IMR-90 (cell line): ENCODE results near the gene PRKCH. TPM values are rescaled to one million over a fixed set of nuclear protein-coding genes. Genes with fewer than 3 reads are reported as not detected.

Source experiments
- ATAC-seq: fragments of 200-7000 bp; cut with Tn5 transposase; 2 replicates; pipeline ENCODE4 v1.9.1; 2020; ENCODE audit warnings: low read depth, mild to moderate bottlenecking, moderate library complexity
- BruUV-seq: library from RNA; stranded (reverse); fragments of 400-500 nt; replicated peaks from 2 replicates; lab custom pipeline; 2021; lab: Mats Ljungman, UMichigan
- CTCF ChIA-PET: fragments of 300-600 bp; formaldehyde crosslinking; extraction: SDS; loops from one replicate; lab custom pipeline; 2021; ENCODE audit warnings: antibody characterized with exemption; lab: Yijun Ruan, JAX
- POLR2A ChIA-PET: fragments of 300-600 bp; sonication (Branson Sonifier 250); formaldehyde crosslinking; loops from one replicate; lab custom pipeline; 2022; ENCODE audit warnings: antibody characterized with exemption; ENCODE audit not compliant: unreplicated experiment; lab: Charles Lee
- DNase-seq: peaks from one replicate; pipeline ENCODE4 v3.0.0; 2013
- H2AFZ ChIP-seq: replicated peaks from 2 replicates; pipeline ENCODE3; 2013; ENCODE audit warnings: low read length, mild to moderate bottlenecking; ENCODE audit not compliant: poor library complexity
- H2AK5ac ChIP-seq: 2 replicates; pipeline ENCODE4 v1.6.1; 2013; ENCODE audit warnings: low read depth, low read length, inconsistent platforms
- H2AK9ac ChIP-seq: replicated peaks from 2 replicates; pipeline ENCODE3; 2013; ENCODE audit warnings: mild to moderate bottlenecking, low read depth, low read length, moderate library complexity; ENCODE audit not compliant: poor library complexity
- H2BK120ac ChIP-seq: 2 replicates; pipeline ENCODE4 v1.6.1; 2013; ENCODE audit warnings: low read depth, low read length, inconsistent platforms
- H2BK15ac ChIP-seq: 3 replicates; pipeline ENCODE4 v1.6.1; 2013; ENCODE audit warnings: low read depth, low read length, inconsistent platforms
- H2BK20ac ChIP-seq: 2 replicates; pipeline ENCODE4 v1.6.1; 2013; ENCODE audit warnings: low read depth, mild to moderate bottlenecking, inconsistent platforms, low read length, moderate library complexity
- H2BK5ac ChIP-seq: 2 replicates; pipeline ENCODE4 v1.6.1; 2013; ENCODE audit warnings: mild to moderate bottlenecking, low read depth, low read length, inconsistent platforms; ENCODE audit not compliant: poor library complexity, severe bottlenecking
- H3K14ac ChIP-seq: replicated peaks from 2 replicates; pipeline ENCODE4 v1.6.1; 2013; ENCODE audit warnings: low read depth, low read length, inconsistent platforms
- H3K18ac ChIP-seq: 2 replicates; pipeline ENCODE4 v1.6.1; 2013; ENCODE audit warnings: low read depth, low read length, control low read depth
- H3K23ac ChIP-seq: 2 replicates; pipeline ENCODE4 v1.6.1; 2013; ENCODE audit warnings: low read depth, low read length, inconsistent platforms
- H3K27ac ChIP-seq: 2 replicates; pipeline ENCODE4 v1.5.1; 2013; ENCODE audit warnings: mild to moderate bottlenecking, control low read depth, low read length; ENCODE audit not compliant: insufficient read depth
- H3K27me3 ChIP-seq: 2 replicates; pipeline ENCODE4 v1.6.1; 2013; ENCODE audit warnings: low read length; ENCODE audit not compliant: control insufficient read depth, insufficient read depth
- H3K36me3 ChIP-seq: 2 replicates; pipeline ENCODE4 v1.6.1; 2013; ENCODE audit warnings: low read length, mixed read lengths; ENCODE audit not compliant: control insufficient read depth, insufficient read depth
- H3K4ac ChIP-seq: 2 replicates; pipeline ENCODE4 v1.6.1; 2013; ENCODE audit warnings: low read depth, low read length, inconsistent platforms
- H3K4me1 ChIP-seq: 2 replicates; pipeline ENCODE4 v1.6.1; 2013; ENCODE audit warnings: low read length, mixed read lengths; ENCODE audit not compliant: control insufficient read depth, insufficient read depth
- H3K4me2 ChIP-seq: 2 replicates; pipeline ENCODE4 v1.6.1; 2013; ENCODE audit warnings: low read depth, mild to moderate bottlenecking, control low read depth, low read length, moderate library complexity
- H3K4me3 ChIP-seq: 2 replicates; pipeline ENCODE4 v1.5.1; 2013; ENCODE audit warnings: low read depth, mild to moderate bottlenecking, control low read depth, low read length, moderate library complexity; ENCODE audit not compliant: insufficient read depth
- H3K56ac ChIP-seq: 2 replicates; pipeline ENCODE4 v1.6.1; 2013; ENCODE audit warnings: low read length, inconsistent platforms; ENCODE audit not compliant: insufficient read depth; ENCODE audit errors: extremely low read depth
- H3K79me1 ChIP-seq, 2 experiments: 2 replicates each; pipeline ENCODE4 v1.6.1; 2013; ENCODE audit warnings: low read length in 2 of 2, inconsistent platforms in 1 of 2, low read depth in 1 of 2
- H3K9ac ChIP-seq: 2 replicates; pipeline ENCODE4 v1.6.1; 2013; ENCODE audit warnings: low read depth, low read length, control low read depth
- H3K9me1 ChIP-seq: 2 replicates; pipeline ENCODE4 v1.6.1; 2013; ENCODE audit warnings: low read length, inconsistent platforms; ENCODE audit not compliant: insufficient read depth
- H3K9me3 ChIP-seq: 2 replicates; pipeline ENCODE4 v1.6.1; 2013; ENCODE audit warnings: low read length; ENCODE audit not compliant: control insufficient read depth, insufficient read depth
- H4K20me1 ChIP-seq: 2 replicates; pipeline ENCODE4 v1.6.1; 2013; ENCODE audit warnings: low read length, inconsistent platforms; ENCODE audit not compliant: insufficient read depth
- H4K5ac ChIP-seq: 2 replicates; pipeline ENCODE4 v1.6.1; 2013; ENCODE audit warnings: mild to moderate bottlenecking, low read depth, low read length, control low read depth
- H4K8ac ChIP-seq, 2 experiments: 2 replicates each; pipeline ENCODE4 v1.6.1; 2013; ENCODE audit warnings: low read depth in 2 of 2, low read length in 2 of 2, control low read depth in 1 of 2, inconsistent platforms in 1 of 2
- H4K91ac ChIP-seq: 2 replicates; pipeline ENCODE4 v1.6.1; 2013; ENCODE audit warnings: low read depth, low read length, inconsistent platforms; ENCODE audit not compliant: insufficient read depth
- BHLHE40 ChIP-seq: fragments of 150-350 bp; IDR thresholded peaks from 2 replicates; pipeline ENCODE4 v1.6.1; 2016; ENCODE audit warnings: mild to moderate bottlenecking, low read depth, low read length
- CEBPB ChIP-seq: IDR thresholded peaks from 2 replicates; pipeline ENCODE4 v1.6.1; 2012; ENCODE audit warnings: low read depth, low read length, improper control_type of control experiment
- MAZ ChIP-seq: IDR thresholded peaks from 2 replicates; pipeline ENCODE4 v1.6.1; 2012; ENCODE audit warnings: low read depth, mild to moderate bottlenecking, low read length, improper control_type of control experiment, moderate library complexity, borderline replicate concordance
- MXI1 ChIP-seq: IDR thresholded peaks from 2 replicates; pipeline ENCODE4 v1.6.1; 2012; ENCODE audit warnings: low read depth, mild to moderate bottlenecking, low read length, moderate library complexity, borderline replicate concordance
- RAD21 ChIP-seq: IDR thresholded peaks from 2 replicates; pipeline ENCODE4 v1.6.1; 2012; ENCODE audit warnings: low read length, improper control_type of control experiment
- RCOR1 ChIP-seq: IDR thresholded peaks from 2 replicates; pipeline ENCODE4 v1.6.1; 2012; ENCODE audit warnings: mild to moderate bottlenecking, low read length, improper control_type of control experiment; ENCODE audit not compliant: insufficient replicate concordance
- RFX5 ChIP-seq: IDR thresholded peaks from 2 replicates; pipeline ENCODE4 v1.8.0; 2012; ENCODE audit warnings: low read depth, mild to moderate bottlenecking, low read length, moderate library complexity
- SMC3 ChIP-seq: fragments of 150-350 bp; IDR thresholded peaks from 2 replicates; pipeline ENCODE4 v1.6.1; 2016; ENCODE audit warnings: low read depth, mild to moderate bottlenecking, antibody characterized with exemption, low read length, moderate library complexity
- WGBS, 2 experiments: methylation state at CpG; one replicate each; pipeline versions ENCODE4 v1.1.5 to v1.1.7; 2013; ENCODE audit warnings: missing lambda C conversion rate in 2 of 2; ENCODE audit not compliant: insufficient read length in 1 of 2; ENCODE audit errors: extremely low coverage in 2 of 2; 5-methylcytosine and 5-hydroxymethylcytosine counted together
- dilution Hi-C: fragments of 300-500 bp; cut with HindIII; formaldehyde crosslinking; loops from one replicate; pipeline ENCODE4 v1.14.3; 2018; ENCODE audit warnings: low sequenced_read_pairs; ENCODE audit not compliant: unreplicated experiment
- in situ Hi-C: fragments of 300-500 bp; cut with MboI; formaldehyde crosslinking; loops from 3 replicates; pipeline ENCODE4 v1.14.3; 2019; ENCODE audit warnings: low sequenced_read_pairs, inconsistent platforms, mixed read lengths
- intact Hi-C: fragments of 100-400 bp; cut with micrococcal nuclease; formaldehyde crosslinking; loops from 2 replicates; pipeline ENCODE4 v1.10.0; 2022
- polyA plus RNA-seq, 3 experiments: library from polyadenylated mRNA; depleted of rRNA; stranded (reverse); fragments of >200 nt; gene quantifications; 2 replicates each; pipeline ENCODE4 v1.2.3, GENCODE V29; 2012; ENCODE audit warnings: low replicate concordance in 1 of 3
- total RNA-seq: library from RNA; depleted of rRNA; stranded (reverse); fragments of >200 nt; gene quantifications from 2 replicates; pipeline ENCODE4 v1.2.3, GENCODE V29; 2012
- TF ChIP-seq, protein P1 (sequence below): fragments of 150-350 bp; IDR thresholded peaks from 2 replicates; pipeline ENCODE4 v1.6.1; 2016; ENCODE audit warnings: low read depth, mild to moderate bottlenecking, low read length, moderate library complexity, borderline replicate concordance
- TF ChIP-seq, protein P2 (sequence below): fragments of 150-350 bp; IDR thresholded peaks from 2 replicates; pipeline ENCODE4 v1.6.1; 2017; ENCODE audit warnings: mild to moderate bottlenecking, antibody characterized with exemption, low read length, low read depth

Gene PRKCH
- total and polyA plus RNA-seq, 2 of the 4 experiments (the other 2 are of a cell fraction) = 1.6 to 2.3 TPM

DNA sequence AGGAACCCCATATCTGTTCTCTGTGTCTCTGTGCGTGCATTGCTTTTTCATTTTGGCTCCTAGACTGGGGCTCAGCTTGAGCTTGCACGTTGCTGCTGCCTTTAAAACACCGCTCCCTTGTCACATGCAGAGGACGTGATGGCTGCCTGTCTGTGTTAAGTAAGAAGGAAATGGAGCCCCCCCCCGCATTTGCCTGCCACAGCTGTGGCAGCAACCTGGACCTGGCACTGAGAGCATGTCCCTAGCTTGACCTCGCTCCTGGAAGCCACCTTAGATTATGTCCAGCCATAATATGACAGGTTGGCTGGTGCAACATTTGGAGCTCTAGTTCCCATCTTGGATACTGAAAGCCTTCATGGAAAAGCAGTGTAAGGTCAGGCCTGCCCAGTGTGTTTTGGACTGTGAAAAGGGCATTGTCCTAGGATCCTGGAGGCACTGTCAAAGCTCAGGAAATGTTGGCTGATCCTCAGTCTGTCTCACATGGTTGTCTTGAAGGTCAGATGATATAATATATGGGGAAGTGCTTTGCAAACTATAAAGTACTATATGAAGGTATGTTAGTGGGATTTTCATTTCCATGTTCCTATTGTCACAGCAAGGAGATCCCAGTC, 73.8 kb downstream of the PRKCH start:
- H3K27me3 ChIP-seq = peaks cover 18% of the 10 kb centered on the region
- H2AFZ ChIP-seq = no peak overlapping the region
- WGBS, 2 experiments = no CpG with 5 or more reads among the region's 6 CpGs
- no peaks in the 10 kb centered on the region for H3K9me1 ChIP-seq
- no peaks in the 10 kb centered on the region for H3K36me3 ChIP-seq
- BruUV-seq = no TSS peak
- H2AK5ac ChIP-seq = no peak overlapping the region
- H3K14ac ChIP-seq = no peak overlapping the region
- H3K79me1 ChIP-seq = no peaks in the 10 kb centered on the region
- no peak overlapping the region for H3K4me2 ChIP-seq
- no peak overlapping the region for H2BK120ac ChIP-seq
- no peak overlapping the region for H2BK5ac ChIP-seq
- ChIA-PET CTCF (interaction anchor here (0.6 kb wide), 1 partner anchor 18 kb away, joined by 3 read pairs; no protein-coding TSS in a partner anchor), POLR2A (no interaction called here)
- no peak for DNase-seq
- H2BK15ac ChIP-seq = no peak overlapping the region
- ATAC-seq = no peak
- no peak overlapping the region for H2AK9ac ChIP-seq
- H2BK20ac ChIP-seq = no peak overlapping the region
- intact Hi-C loops = no loop called here
- no peak overlapping the region for H3K27ac ChIP-seq
- H4K8ac ChIP-seq = no peak overlapping the region
- dilution Hi-C loops = no loop called here
- H4K5ac ChIP-seq = no peak overlapping the region
- no peaks in the 10 kb centered on the region for H3K4me1 ChIP-seq
- no peak for TF ChIP-seq BHLHE40
- no peak for TF ChIP-seq MXI1
- TF ChIP-seq, protein P1, sequence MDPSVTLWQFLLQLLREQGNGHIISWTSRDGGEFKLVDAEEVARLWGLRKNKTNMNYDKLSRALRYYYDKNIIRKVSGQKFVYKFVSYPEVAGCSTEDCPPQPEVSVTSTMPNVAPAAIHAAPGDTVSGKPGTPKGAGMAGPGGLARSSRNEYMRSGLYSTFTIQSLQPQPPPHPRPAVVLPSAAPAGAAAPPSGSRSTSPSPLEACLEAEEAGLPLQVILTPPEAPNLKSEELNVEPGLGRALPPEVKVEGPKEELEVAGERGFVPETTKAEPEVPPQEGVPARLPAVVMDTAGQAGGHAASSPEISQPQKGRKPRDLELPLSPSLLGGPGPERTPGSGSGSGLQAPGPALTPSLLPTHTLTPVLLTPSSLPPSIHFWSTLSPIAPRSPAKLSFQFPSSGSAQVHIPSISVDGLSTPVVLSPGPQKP = no peak
- no peak for TF ChIP-seq RAD21
- TF ChIP-seq MAZ = no peak
- TF ChIP-seq RFX5 = no peak
- no peak for TF ChIP-seq SMC3
- TF ChIP-seq CEBPB = no peak
- TF ChIP-seq, protein P2, sequence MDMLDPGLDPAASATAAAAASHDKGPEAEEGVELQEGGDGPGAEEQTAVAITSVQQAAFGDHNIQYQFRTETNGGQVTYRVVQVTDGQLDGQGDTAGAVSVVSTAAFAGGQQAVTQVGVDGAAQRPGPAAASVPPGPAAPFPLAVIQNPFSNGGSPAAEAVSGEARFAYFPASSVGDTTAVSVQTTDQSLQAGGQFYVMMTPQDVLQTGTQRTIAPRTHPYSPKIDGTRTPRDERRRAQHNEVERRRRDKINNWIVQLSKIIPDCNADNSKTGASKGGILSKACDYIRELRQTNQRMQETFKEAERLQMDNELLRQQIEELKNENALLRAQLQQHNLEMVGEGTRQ = no peak
- TF ChIP-seq RCOR1 = no peak
- in situ Hi-C loops = no loop called here
- no peaks in the 10 kb centered on the region for H3K9me3 ChIP-seq
- H3K18ac ChIP-seq = no peak overlapping the region
- H4K20me1 ChIP-seq = no peaks in the 10 kb centered on the region
- no peak overlapping the region for H3K4ac ChIP-seq
- no peak overlapping the region for H4K91ac ChIP-seq
- H3K4me3 ChIP-seq = no peak overlapping the region
- no peak overlapping the region for H3K9ac ChIP-seq
- H3K23ac ChIP-seq = no peak overlapping the region
- H3K56ac ChIP-seq = no peak overlapping the region
